GM21447 (cell line): ENCODE data around the gene NPY1R.

Experiments
- ATAC-seq: cut with Tn5 transposase; IDR thresholded peaks from one replicate; pipeline ENCODE4 v1.9.1; 2021; ENCODE audit not compliant: unreplicated experiment

The NPY1R gene

GRCh38 chr4:163332526-163333406 lies at the start of gene NPY1R:
Gene NPY1R (minus strand): TSS chr4:163332596. CDS start chr4:163326554, 6,042 bp downstream.
- ATAC-seq, result peak; percentile 75

GRCh38 chr4:163380703-163381102 lies 48.3 kb upstream of the NPY1R start:
- no peak for ATAC-seq

DNA sequence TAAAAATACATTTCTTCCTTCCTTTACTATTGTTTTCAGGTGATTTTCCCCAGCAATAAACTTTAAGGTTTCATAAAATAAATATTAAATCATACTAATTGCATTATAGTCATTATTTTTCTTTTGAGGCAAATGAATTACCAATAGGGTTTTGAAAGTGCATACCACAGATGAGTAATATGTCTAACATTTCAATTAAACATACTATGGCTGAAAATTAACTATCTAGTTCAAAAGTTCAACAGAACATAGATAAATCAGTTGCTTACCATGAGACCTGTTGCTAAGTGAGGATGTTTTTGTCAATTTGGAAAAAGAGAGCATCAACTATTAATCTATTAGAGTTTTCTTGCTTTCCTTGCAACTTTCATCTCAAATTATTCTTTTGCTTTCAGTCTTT lies 46.3 kb upstream of the NPY1R start:
- no peak for ATAC-seq

GRCh38 chr4:163372029-163372428 lies 39.6 kb upstream of the NPY1R start:
- ATAC-seq, result no peak

- ATAC-seq, result no peak
Measured at GRCh38 chr4:163367651-163368050, 35.3 kb upstream of the NPY1R start.

GRCh38 chr4:163356104-163356503 lies 23.7 kb upstream of the NPY1R start:
- no peak for ATAC-seq

DNA sequence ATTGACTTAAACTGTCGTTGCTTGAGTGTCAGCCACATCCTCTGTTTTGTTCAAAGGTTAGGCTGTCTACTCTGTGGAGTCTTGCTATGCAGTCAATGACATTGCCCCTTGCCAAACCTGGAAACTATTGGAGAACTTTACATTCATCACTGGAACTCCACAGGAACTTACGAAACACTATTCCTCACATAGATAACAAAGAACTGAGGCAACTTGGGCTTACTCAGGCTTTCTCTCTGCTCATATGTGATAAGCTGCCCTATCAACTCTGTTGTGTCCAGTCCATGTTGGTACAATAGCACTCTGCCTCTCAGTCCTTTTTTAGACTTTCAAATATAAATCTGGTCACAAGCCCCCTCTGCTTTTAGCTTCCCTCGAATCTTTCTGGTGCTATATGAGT lies 20.7 kb upstream of the NPY1R start:
- ATAC-seq, result no peak

DNA sequence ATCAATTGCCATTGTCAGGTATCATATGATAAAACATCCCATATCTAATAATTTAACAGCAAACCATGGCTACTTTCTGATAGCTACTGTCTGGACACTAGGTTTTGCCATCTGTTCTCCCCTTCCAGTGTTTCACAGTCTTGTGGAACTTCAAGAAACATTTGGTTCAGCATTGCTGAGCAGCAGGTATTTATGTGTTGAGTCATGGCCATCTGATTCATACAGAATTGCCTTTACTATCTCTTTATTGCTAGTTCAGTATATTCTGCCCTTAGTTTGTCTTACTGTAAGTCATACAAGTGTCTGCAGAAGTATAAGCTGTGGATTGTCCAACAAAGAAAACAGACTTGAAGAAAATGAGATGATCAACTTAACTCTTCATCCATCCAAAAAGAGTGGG lies 18.3 kb upstream of the NPY1R start:
- no peak for ATAC-seq

- no peak for ATAC-seq
Measured at GRCh38 chr4:163344147-163345125, 12.0 kb upstream of the NPY1R start.

DNA sequence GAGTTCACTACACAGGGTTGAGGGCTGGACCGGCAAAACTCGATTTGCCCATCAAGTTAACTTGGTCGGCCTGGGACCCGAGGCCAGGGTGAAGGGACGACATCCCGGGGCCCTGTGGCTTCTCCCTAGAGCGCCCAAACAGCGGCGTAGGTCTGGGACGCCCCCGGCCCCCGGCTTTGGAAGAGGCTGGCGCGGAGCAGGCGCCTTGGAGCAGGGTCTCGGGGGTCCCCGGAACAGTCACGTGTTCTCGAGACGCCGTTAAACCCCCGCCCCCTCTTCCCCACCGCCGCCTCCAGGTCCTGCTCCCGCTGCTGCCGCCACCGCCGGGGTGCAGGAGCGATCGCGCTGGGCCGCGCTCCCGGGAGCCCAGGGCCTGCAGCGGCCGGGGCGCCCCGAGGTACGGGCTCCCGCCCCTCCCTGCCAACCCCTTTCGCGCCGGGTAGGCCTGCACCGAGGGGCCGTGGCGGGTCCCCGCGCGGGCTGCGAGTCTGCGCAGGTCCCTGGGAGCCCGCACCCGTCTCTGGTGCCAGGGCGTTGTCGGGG lies 11.3 kb upstream of the NPY1R start, which contains the start of gene NPY5R:
Gene NPY5R, plus strand, starts transcription at position 289 of the 543 bp plus-strand sequence. CDS start 6,382 bp downstream, outside the sequence.
- no peak for ATAC-seq

- no peak for ATAC-seq
Measured at GRCh38 chr4:163335384-163335783, 3.0 kb upstream of the NPY1R start.

GRCh38 chr4:163331629-163332376 lies 593 bp downstream of the NPY1R start:
- ATAC-seq, result no peak

DNA sequence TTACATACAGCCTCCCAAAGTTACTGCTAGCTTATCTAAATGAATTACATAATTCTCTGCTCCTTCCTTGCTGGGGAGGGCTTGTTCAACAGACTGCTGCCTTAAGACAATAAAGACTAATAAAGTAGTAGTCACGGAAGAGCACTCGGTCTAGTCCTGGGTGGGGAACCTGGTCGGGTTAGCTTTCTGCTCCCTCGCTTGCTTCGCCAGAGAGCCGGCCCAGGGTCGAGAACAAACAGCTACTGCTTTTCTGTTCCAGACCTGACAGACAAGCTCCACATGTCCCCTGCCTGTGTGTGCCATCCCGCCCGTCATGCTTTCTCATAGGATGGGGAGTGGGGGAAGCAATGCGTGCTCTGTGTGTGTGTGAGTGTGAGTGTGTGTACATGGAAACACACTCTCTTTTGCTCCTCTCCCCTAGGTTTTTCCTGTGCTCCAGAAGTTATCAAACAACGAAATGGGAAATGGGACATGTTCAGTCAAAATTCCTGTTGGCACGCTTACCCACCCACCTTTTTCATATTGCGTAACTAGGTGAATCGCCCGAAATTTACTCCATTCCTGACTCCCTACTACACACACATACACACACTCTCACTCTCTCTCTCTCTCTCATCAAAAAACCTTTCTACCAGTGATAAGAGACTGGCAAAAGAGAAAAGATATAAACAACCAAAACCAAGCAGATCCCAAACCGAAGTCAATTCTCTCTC lies 1.3 kb downstream of the NPY1R start:
- ATAC-seq, result no peak

- ATAC-seq, result no peak
Measured at GRCh38 chr4:163317110-163317509, 15.3 kb downstream of the NPY1R start.

DNA sequence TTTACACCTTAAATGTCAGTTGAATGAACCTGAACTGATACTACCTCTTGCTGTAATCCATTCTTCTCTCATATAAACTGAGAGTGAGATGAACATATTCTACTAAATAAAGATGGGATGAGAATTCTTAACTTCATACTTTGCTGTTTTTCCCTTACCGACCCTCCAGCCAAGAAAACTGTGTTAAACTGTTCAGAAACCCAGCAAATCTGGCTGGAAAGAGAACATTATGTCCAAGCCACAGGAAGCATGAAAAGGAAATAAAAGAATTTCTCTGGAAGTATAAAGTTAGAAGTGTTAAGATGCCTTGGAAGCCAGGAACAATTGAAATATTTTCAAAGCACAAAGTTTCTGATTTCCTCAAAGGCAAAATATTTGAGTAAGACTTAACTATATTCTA lies 22.9 kb downstream of the NPY1R start:
- no peak for ATAC-seq

DNA sequence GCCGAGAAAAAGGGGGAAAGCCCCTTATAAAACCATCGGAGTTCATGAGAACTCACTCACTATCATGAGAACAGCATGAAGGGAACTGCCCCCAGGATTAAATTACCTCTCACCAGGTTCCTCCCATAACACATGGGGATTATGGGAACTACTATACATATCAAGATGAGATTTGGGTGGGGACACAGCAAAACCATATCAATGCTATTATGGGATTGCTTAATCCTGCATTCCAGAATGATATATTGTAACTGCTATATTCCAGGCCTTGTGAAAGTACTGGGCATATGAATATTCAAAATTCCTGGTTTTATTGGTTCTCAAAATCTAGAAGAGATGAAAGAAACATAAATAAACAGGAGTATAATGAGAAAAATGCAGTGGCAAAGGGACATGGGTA lies 29.3 kb downstream of the NPY1R start:
- no peak for ATAC-seq

DNA sequence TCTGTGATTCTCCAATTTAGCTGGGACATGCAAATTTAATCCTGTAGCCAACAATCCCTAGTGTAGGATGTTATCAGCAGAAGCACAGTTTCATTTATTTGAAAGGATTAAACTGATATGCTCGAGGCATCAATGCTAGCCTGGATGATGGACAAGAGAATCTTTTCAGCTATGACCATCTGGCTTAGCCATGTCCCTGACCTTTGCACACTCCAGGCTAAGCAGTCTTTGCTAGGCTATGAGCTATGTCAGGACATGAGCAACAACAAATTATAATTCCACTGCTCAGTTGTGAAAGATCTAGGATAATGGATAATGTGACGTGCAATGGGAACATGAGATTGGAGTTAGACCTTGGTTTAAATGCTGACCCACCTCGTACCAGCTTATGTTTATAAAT lies 32.0 kb downstream of the NPY1R start:
- no peak for ATAC-seq

DNA sequence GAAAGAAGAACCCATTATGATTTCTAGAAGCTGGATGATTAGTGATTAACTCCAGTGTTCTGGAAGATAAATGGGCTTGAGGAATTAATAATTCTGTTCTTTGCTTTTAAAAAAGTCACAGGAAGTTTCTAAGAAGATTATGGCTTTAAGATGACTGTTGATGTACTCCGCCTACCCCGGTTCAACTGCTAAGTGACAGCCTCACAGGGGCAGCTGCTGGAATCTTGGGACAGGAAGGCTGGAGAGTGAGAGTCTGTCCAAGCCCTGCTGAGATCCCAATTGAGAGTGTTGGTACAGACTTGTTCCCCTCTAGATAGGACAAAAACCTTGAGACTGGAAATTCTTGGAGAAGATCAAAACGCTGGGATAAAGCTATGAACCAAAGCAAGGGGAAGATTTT lies 37.3 kb downstream of the NPY1R start:
- no peak for ATAC-seq

DNA sequence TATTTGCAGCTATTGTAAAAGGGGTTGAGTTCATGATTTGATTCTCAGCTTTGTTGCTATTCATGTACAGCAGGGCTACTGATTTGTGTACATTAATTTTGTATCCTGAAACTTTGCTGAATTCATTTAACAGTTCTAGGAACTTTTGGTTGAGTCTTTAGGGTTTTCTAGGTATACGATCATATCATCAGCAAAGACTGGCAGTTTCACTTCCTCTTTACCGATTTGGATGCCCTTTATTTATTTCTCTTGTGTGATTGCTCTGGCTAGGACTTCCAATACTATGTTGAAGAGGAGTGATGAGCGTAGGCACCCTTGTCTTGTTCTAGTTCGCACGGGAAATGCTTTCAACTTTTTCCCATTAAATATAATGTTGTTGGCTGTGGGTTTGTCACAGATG lies 48.1 kb downstream of the NPY1R start:
- no peak for ATAC-seq
